GM20000 (cell line): ENCODE results near the gene SYNDIG1.

Experiments
- DNase-seq: peaks from one replicate; pipeline ENCODE4 v3.0.0; 2012; ENCODE audit warnings: low spot score
- CTCF ChIP-seq: IDR thresholded peaks from 2 replicates; pipeline ENCODE4 v1.5.1; 2012; ENCODE audit warnings: mild to moderate bottlenecking, control low read depth; ENCODE audit errors: extremely low read depth, missing control alignments

SYNDIG1 gene

GRCh38 chr20:24586523-24586840, 117.1 kb downstream of the SYNDIG1 start:
- no peak for TF ChIP-seq CTCF
- DNase-seq, result no peak

- no peak for TF ChIP-seq CTCF
- no peak for DNase-seq
Observed at GRCh38 chr20:24587384-24588046, 118.1 kb downstream of the SYNDIG1 start.

GRCh38 chr20:24588047-24588635, 118.7 kb downstream of the SYNDIG1 start:
- TF ChIP-seq CTCF, result no peak
- DNase-seq, result no peak

GRCh38 chr20:24588725-24589340, 119.4 kb downstream of the SYNDIG1 start:
- no peak for TF ChIP-seq CTCF
- DNase-seq, result no peak

- no peak for DNase-seq
- TF ChIP-seq CTCF, result no peak
Observed at GRCh38 chr20:24589381-24589780, 120.0 kb downstream of the SYNDIG1 start.

GRCh38 chr20:24589815-24590177, 120.4 kb downstream of the SYNDIG1 start:
- TF ChIP-seq CTCF, result no peak
- no peak for DNase-seq

GRCh38 chr20:24590178-24590982, 121.0 kb downstream of the SYNDIG1 start:
- no peak for TF ChIP-seq CTCF
- DNase-seq, result no peak
